Adipose tissue (tissue), 3 donors: Measurements from ENCODE around the gene VPS52. TPM values are rescaled to one million over a fixed set of nuclear protein-coding genes. Genes with fewer than 3 reads are reported as not detected.
A peak's percentile ranks its signal among the peaks of the same experiment; 100 is the strongest.
"Not testable (repeated sequence)": the region's sequence is repeated elsewhere in the genome, so short reads cannot be mapped to it uniquely, and the experiment has no call there.

ENCODE experiments used
- H3K27ac ChIP-seq: one replicate; pipeline ENCODE4 v1.5.1; 2013; ENCODE audit warnings: low read depth, low read length
- whole genome bisulfite sequencing, 3 donors: extraction: QIAGEN DNeasy Blood & Tissue Kit; methylation state at CpG; one replicate each; pipeline ENCODE4 v1.1.7; 2013; 5-methylcytosine and 5-hydroxymethylcytosine counted together
- polyA plus RNA-seq, 3 donors: library from polyadenylated mRNA; stranded (reverse); fragments of 200-250 nt; gene quantifications; one replicate each; pipeline ENCODE4 v1.2.3, GENCODE V29; 2013
- donor health status: healthy with polysubstance abuse.
- donor health status: Bipolar disorder and iron deficiency.
- donor health status: healthy.

The VPS52 gene
- polyA plus RNA-seq, 3 donors, result 34.7 to 40.3 (median 36.9) TPM

- 52 to 66% (median 54%) methylated on average over 11 of the region's 11 CpGs for WGBS, 3 donors
- H3K27ac ChIP-seq, result no peak overlapping the region
Measured at GRCh38 chr6:33273129-33273923, 1.6 kb upstream of the VPS52 start.

GRCh38 chr6:33272275-33273128 lies 826 bp upstream of the VPS52 start:
- peak overlapping the region; percentile 4 for H3K27ac ChIP-seq
- WGBS, 3 donors, result 8 to 13% (median 9%) methylated on average over 22 of the region's 22 CpGs

GRCh38 chr6:33271117-33271467 lies 584 bp downstream of the VPS52 start:
- 1 to 4% (median 1%) methylated on average over 7 of the region's 7 CpGs for WGBS, 3 donors
- peak overlapping the region; percentile 85 for H3K27ac ChIP-seq

GRCh38 chr6:33264015-33264414 lies 7.7 kb downstream of the VPS52 start:
- 82 to 87% (median 86%) methylated on average over 7 of the region's 7 CpGs for WGBS, 3 donors
- no peak overlapping the region for H3K27ac ChIP-seq

GRCh38 chr6:33262490-33262889 lies 9.2 kb downstream of the VPS52 start:
- H3K27ac ChIP-seq, result not testable (repeated sequence)
- 97 to 98% (median 98%) methylated on average over 3 of the region's 3 CpGs for WGBS, 3 donors

GRCh38 chr6:33259032-33259431 lies 12.6 kb downstream of the VPS52 start:
- H3K27ac ChIP-seq, result no peak overlapping the region
- WGBS, 3 donors, result 41 to 93% (median 91%) methylated on average over 5 of the region's 5 CpGs

- 89 to 91% (median 91%) methylated on average over 4 of the region's 4 CpGs for WGBS, 3 donors
- H3K27ac ChIP-seq, result no peak overlapping the region
Measured at GRCh38 chr6:33254591-33254990, 17.1 kb downstream of the VPS52 start.

GRCh38 chr6:33252759-33253158 lies 18.9 kb downstream of the VPS52 start:
- H3K27ac ChIP-seq, result no peak overlapping the region

GRCh38 chr6:33251395-33252012 lies 20.2 kb downstream of the VPS52 start:
- WGBS, 3 donors, result 73 to 82% (median 78%) methylated on average over 6 of the region's 6 CpGs
- H3K27ac ChIP-seq, result no peak overlapping the region

- no peak overlapping the region for H3K27ac ChIP-seq
- WGBS, 3 donors, result 93 to 97% (median 95%) methylated on average over 13 of the region's 13 CpGs
Measured at GRCh38 chr6:33250731-33251130, 20.9 kb downstream of the VPS52 start.

- 11 to 17% (median 17%) methylated on average over 15 of the region's 15 CpGs for WGBS, 3 donors
- H3K27ac ChIP-seq, result peak overlapping the region; percentile 85
Measured at GRCh38 chr6:33249732-33250630, 21.7 kb downstream of the VPS52 start.

- WGBS, 3 donors, result 0% methylated on average over 58 of the region's 58 CpGs
- peak overlapping the region; percentile 44 for H3K27ac ChIP-seq
Measured at GRCh38 chr6:33248932-33249731, 22.5 kb downstream of the VPS52 start.

- H3K27ac ChIP-seq, result peak overlapping the region; percentile 44
- 0% methylated on average over 17 to 18 of the region's 18 CpGs for WGBS, 3 donors
Measured at GRCh38 chr6:33248643-33248931, 23.1 kb downstream of the VPS52 start.

GRCh38 chr6:33247977-33248642 lies 23.6 kb downstream of the VPS52 start:
- peak overlapping the region; percentile 44 for H3K27ac ChIP-seq
- WGBS, 3 donors, result 2 to 4% (median 3%) methylated on average over 28 of the region's 28 CpGs

- H3K27ac ChIP-seq, result no peak overlapping the region
- 37 to 45% (median 41%) methylated on average over 1 of the region's 1 CpG for WGBS, 3 donors
Measured at GRCh38 chr6:33243476-33243875, 28.2 kb downstream of the VPS52 start.

- no peak overlapping the region for H3K27ac ChIP-seq
- WGBS, 3 donors, result 43 to 67% (median 51%) methylated on average over 3 of the region's 3 CpGs
Measured at GRCh38 chr6:33241968-33242367, 29.7 kb downstream of the VPS52 start.

- no peak overlapping the region for H3K27ac ChIP-seq
- WGBS, 3 donors, result 40 to 62% (median 60%) methylated on average over 2 of the region's 2 CpGs
Measured at GRCh38 chr6:33237741-33238140, 33.9 kb downstream of the VPS52 start.
